Activated CD4-positive, alpha-beta memory T cell treated with anti-CD3 and anti-CD28 coated beads, Interleukin-2, amount 10 ng/mL, durations not matched to agents 7 days and 5 days (primary cell): ENCODE results near the gene KIF22. TPM values are rescaled to one million over a fixed set of nuclear protein-coding genes. Genes with fewer than 3 reads are reported as not detected.

Experiments used
- CTCF ChIA-PET: fragments of 350-600 bp; sonication (Branson Sonifier 250); formaldehyde crosslinking; loops from one replicate; lab custom pipeline; 2021; ENCODE audit warnings: antibody characterized with exemption, inconsistent platforms; lab: Charles Lee
- POLR2A ChIA-PET: fragments of 350-600 bp; sonication (Branson Sonifier 250); formaldehyde crosslinking; loops from one replicate; lab custom pipeline; 2021; ENCODE audit warnings: antibody characterized with exemption; lab: Charles Lee
- DNase-seq: peaks from one replicate; pipeline ENCODE4 v3.0.0-alpha.2; 2020
- H3K27ac Mint-ChIP-seq: one replicate; pipeline ENCODE4 v1.8.0; 2021; ENCODE audit warnings: mild to moderate bottlenecking, mixed read lengths
- H3K27me3 Mint-ChIP-seq: one replicate; pipeline ENCODE4 v1.8.0; 2021; ENCODE audit warnings: mixed read lengths
- H3K36me3 Mint-ChIP-seq: one replicate; pipeline ENCODE4 v1.8.0; 2021; ENCODE audit warnings: low read depth, mixed read lengths
- H3K4me1 Mint-ChIP-seq: one replicate; pipeline ENCODE4 v1.8.0; 2021; ENCODE audit warnings: mixed read lengths
- H3K4me3 Mint-ChIP-seq: one replicate; pipeline ENCODE4 v1.8.0; 2021; ENCODE audit warnings: mild to moderate bottlenecking, mixed read lengths
- H3K9me3 Mint-ChIP-seq: one replicate; pipeline ENCODE4 v1.8.0; 2021; ENCODE audit warnings: mixed read lengths
- total RNA-seq, 2 experiments: library from RNA; stranded (reverse); gene quantifications; one replicate each; pipeline ENCODE4 v1.2.3, GENCODE V29; 2021

KIF22 gene
- total RNA-seq, 2 experiments from 2014 or later = 187 to 192 TPM

DNA sequence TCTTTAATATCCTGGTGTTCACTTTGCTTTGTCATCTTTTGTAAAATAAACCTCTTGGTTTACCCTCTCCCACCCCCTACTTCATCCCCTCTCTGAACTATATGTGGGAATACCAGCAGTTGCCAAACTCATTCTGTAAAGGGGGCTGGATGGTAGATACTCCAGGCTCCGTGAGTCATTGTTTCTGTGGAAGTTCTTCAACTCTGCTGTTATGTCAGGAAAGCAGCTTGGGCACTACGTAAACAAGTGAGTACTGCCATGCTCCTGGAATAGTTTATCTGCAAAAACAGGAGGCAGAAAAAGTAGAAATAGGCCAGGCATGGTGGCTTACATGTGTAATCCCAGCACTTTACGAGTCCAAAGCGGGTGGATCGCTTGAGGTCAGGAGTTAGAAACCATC is 47.3 kb downstream of the KIF22 start:
- POLR2A ChIA-PET = no interaction called here
- no peaks in the 10 kb centered on the region for H3K27me3 Mint-ChIP-seq

GRCh38 chr16:29839822-29840221 is 49.3 kb downstream of the KIF22 start:
- ChIA-PET POLR2A (interaction anchor here (1.0 kb wide), 1 partner anchor 11 kb away, joined by 3 read pairs; no protein-coding TSS in a partner anchor), CTCF (interaction anchor here (0.7 to 2.7 kb wide), 2 partner anchors 9 to 1480 kb away, joined by 3 to 9 read pairs; no protein-coding TSS in a partner anchor)
- Mint-ChIP-seq H3K9me3 (no peaks in the 10 kb centered on the region), H3K36me3 (peaks cover 62% of the 10 kb centered on the region), H3K4me3 (no peak overlapping the region), H3K27me3 (no peaks in the 10 kb centered on the region), H3K27ac (no peak overlapping the region), H3K4me1 (no peaks in the 10 kb centered on the region)
- DNase-seq = no peak

More for the DNA sequence above, 47.3 kb downstream of the KIF22 start:
- no peaks in the 10 kb centered on the region for H3K9me3 Mint-ChIP-seq
- H3K27ac Mint-ChIP-seq = no peak overlapping the region
- no peak for DNase-seq
- CTCF ChIA-PET = interaction anchor here (2.7 kb wide), 1 partner anchor 11 kb away, joined by 9 read pairs; no protein-coding TSS in a partner anchor
- H3K4me3 Mint-ChIP-seq = no peak overlapping the region
- H3K36me3 Mint-ChIP-seq = peaks cover 65% of the 10 kb centered on the region
- no peaks in the 10 kb centered on the region for H3K4me1 Mint-ChIP-seq

DNA sequence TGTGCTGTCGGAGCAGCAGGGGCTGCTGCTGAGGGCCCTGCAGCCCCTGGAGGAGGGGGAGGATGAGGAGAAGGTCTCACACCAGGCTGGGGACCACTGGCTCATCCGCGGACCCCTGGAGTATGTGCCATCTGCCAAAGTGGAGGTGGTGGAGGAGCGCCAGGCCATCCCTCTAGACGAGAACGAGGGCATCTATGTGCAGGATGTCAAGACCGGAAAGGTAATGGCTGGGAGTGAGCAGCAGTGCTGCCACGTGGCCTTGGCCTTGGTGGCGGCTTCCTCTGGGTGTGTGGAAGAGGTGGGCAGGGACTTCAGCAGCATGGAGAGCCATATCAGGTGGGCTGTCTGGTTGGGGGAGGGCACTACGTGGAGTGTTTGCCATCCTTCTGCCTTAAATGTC is 49.7 kb downstream of the KIF22 start:
- POLR2A ChIA-PET = no interaction called here
- Mint-ChIP-seq H3K36me3 (peaks cover 65% of the 10 kb centered on the region), H3K4me1 (no peaks in the 10 kb centered on the region), H3K4me3 (no peak overlapping the region), H3K9me3 (no peaks in the 10 kb centered on the region), H3K27me3 (no peaks in the 10 kb centered on the region), H3K27ac (no peak overlapping the region)
- CTCF ChIA-PET = interaction anchor here (0.7 to 2.7 kb wide), 2 partner anchors 8 to 1480 kb away, joined by 3 to 9 read pairs; no protein-coding TSS in a partner anchor
- DNase-seq = no peak

DNA sequence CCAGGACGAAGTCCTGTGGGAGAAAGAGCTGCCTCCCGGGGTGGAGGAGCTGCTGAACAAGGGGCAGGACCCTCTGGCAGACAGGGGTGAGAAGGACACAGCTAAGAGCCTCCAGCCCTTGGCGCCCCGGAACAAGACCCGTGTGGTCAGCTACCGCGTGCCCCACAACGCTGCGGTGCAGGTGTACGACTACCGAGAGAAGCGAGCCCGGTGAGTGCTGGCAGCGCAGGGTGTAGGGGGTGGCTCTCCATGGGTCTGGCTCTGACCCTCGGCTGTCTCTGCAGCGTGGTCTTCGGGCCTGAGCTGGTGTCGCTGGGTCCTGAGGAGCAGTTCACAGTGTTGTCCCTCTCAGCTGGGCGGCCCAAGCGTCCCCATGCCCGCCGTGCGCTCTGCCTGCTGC is 51.1 kb downstream of the KIF22 start:
- POLR2A ChIA-PET = interaction anchor here (0.8 kb wide), 1 partner anchor 30 kb away, joined by 3 read pairs; no protein-coding TSS in a partner anchor

GRCh38 chr16:29842732-29843346 is 52.3 kb downstream of the KIF22 start:
- no peak for DNase-seq
- Mint-ChIP-seq H3K36me3 (peaks cover 61% of the 10 kb centered on the region), H3K4me1 (peaks cover 4% of the 10 kb centered on the region), H3K4me3 (no peak overlapping the region), H3K9me3 (no peaks in the 10 kb centered on the region), H3K27me3 (no peaks in the 10 kb centered on the region), H3K27ac (no peak overlapping the region)
- ChIA-PET CTCF (interaction anchor here (0.5 to 0.9 kb wide), 2 partner anchors 17 to 141 kb away, joined by 3 read pairs; no protein-coding TSS in a partner anchor), POLR2A (interaction anchor here (0.7 to 1.9 kb wide), 4 partner anchors 22 to 152 kb away, joined by 3 to 7 read pairs (median 4); partner anchors contain the start of gene MVP)

More for the DNA sequence above, 51.1 kb downstream of the KIF22 start:
- CTCF ChIA-PET = no interaction called here
- Mint-ChIP-seq H3K4me3 (no peak overlapping the region), H3K27ac (no peak overlapping the region), H3K4me1 (no peaks in the 10 kb centered on the region), H3K9me3 (no peaks in the 10 kb centered on the region), H3K27me3 (no peaks in the 10 kb centered on the region), H3K36me3 (peaks cover 64% of the 10 kb centered on the region)
- DNase-seq = no peak

- H3K27ac Mint-ChIP-seq = no peak overlapping the region
- no peaks in the 10 kb centered on the region for H3K9me3 Mint-ChIP-seq
- no peak for DNase-seq
- CTCF ChIA-PET = interaction anchor here (1.9 kb wide), 1 partner anchor 143 kb away, joined by 4 read pairs; no protein-coding TSS in a partner anchor
- H3K27me3 Mint-ChIP-seq = no peaks in the 10 kb centered on the region
- no peak overlapping the region for H3K4me3 Mint-ChIP-seq
- POLR2A ChIA-PET = interaction anchor here (0.7 to 1.9 kb wide), 4 partner anchors 23 to 153 kb away, joined by 3 to 7 read pairs (median 4); no protein-coding TSS in a partner anchor
- peaks cover 69% of the 10 kb centered on the region for H3K36me3 Mint-ChIP-seq
- H3K4me1 Mint-ChIP-seq = peaks cover 10% of the 10 kb centered on the region
Observed at GRCh38 chr16:29843931-29844330, 53.4 kb downstream of the KIF22 start.

- Mint-ChIP-seq H3K4me3 (no peak overlapping the region), H3K36me3 (peaks cover 64% of the 10 kb centered on the region), H3K4me1 (peaks cover 10% of the 10 kb centered on the region), H3K27ac (no peak overlapping the region), H3K27me3 (no peaks in the 10 kb centered on the region), H3K9me3 (no peaks in the 10 kb centered on the region)
- DNase-seq = no peak
- ChIA-PET CTCF (interaction anchor here (1.9 kb wide), 1 partner anchor 144 kb away, joined by 4 read pairs; no protein-coding TSS in a partner anchor), POLR2A (interaction anchor here (1.1 to 3.9 kb wide), 3 partner anchors 17 to 36 kb away, joined by 3 to 15 read pairs (median 3); no protein-coding TSS in a partner anchor)
Observed at GRCh38 chr16:29844575-29845331, 54.2 kb downstream of the KIF22 start.

GRCh38 chr16:29845656-29846055 is 55.1 kb downstream of the KIF22 start:
- H3K36me3 Mint-ChIP-seq = peaks cover 62% of the 10 kb centered on the region

GRCh38 chr16:29848420-29849297 is 58.1 kb downstream of the KIF22 start:
- peak; percentile 85 for DNase-seq
- peaks cover 10% of the 10 kb centered on the region for H3K4me1 Mint-ChIP-seq

More at GRCh38 chr16:29845656-29846055, 55.1 kb downstream of the KIF22 start:
- CTCF ChIA-PET = no interaction called here
- Mint-ChIP-seq H3K4me1 (peaks cover 10% of the 10 kb centered on the region), H3K27ac (no peak overlapping the region), H3K9me3 (no peaks in the 10 kb centered on the region), H3K27me3 (no peaks in the 10 kb centered on the region), H3K4me3 (no peak overlapping the region)
- no peak for DNase-seq
- POLR2A ChIA-PET = interaction anchor here (1.1 to 4.0 kb wide), 3 partner anchors 18 to 145 kb away, joined by 3 to 33 read pairs (median 15); no protein-coding TSS in a partner anchor

DNA sequence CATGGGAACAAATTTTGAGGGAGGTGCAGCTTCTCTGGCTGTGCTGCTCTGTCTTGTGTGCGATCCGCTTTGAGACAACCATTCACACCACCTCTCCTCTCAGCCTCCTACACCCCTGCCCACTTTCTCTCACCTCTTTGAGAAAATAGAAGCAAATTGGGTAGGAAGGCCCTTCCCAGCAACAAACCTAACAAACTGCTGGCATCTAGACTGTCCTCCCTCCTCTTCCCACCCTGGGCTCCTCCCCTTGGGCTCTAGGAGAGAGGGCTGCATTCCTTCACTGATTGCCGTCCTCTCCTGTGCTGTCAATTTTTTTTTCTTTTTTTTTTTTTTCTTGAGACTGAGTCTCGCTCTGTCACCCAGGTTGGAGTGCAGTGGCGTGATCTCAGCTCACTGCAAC is 59.0 kb downstream of the KIF22 start:
- ChIA-PET POLR2A (interaction anchor here (1.7 to 4.0 kb wide), 4 partner anchors 33 to 148 kb away, joined by 4 to 33 read pairs (median 20); partner anchors contain the start of genes MAZ, PAGR1 and TMEM219), CTCF (interaction anchor here (0.5 to 4.0 kb wide), 15 partner anchors 9 to 162 kb away, joined by 3 to 86 read pairs (median 8); partner anchors contain the start of genes KCTD13, MVP, PAGR1 and TAOK2)
- Mint-ChIP-seq H3K9me3 (no peaks in the 10 kb centered on the region), H3K27me3 (no peaks in the 10 kb centered on the region), H3K36me3 (peaks cover 47% of the 10 kb centered on the region), H3K4me1 (peaks cover 10% of the 10 kb centered on the region), H3K27ac (no peak overlapping the region), H3K4me3 (no peak overlapping the region)
- no peak for DNase-seq

More at GRCh38 chr16:29848420-29849297, 58.1 kb downstream of the KIF22 start:
- Mint-ChIP-seq H3K27ac (peak overlapping the region; percentile 63), H3K27me3 (no peaks in the 10 kb centered on the region), H3K4me3 (no peak overlapping the region), H3K36me3 (peaks cover 51% of the 10 kb centered on the region), H3K9me3 (no peaks in the 10 kb centered on the region)
- ChIA-PET POLR2A (interaction anchor here (0.7 to 4.0 kb wide), 15 partner anchors 9 to 183 kb away, joined by 3 to 33 read pairs (median 4); partner anchors contain the start of genes HIRIP3, KIF22, MAZ and MVP), CTCF (interaction anchor here (0.6 to 4.0 kb wide), 41 partner anchors 9 to 237 kb away, joined by 3 to 86 read pairs (median 5); partner anchors contain the start of genes ALDOA, C16orf54, CDIPT and KCTD13)

DNA sequence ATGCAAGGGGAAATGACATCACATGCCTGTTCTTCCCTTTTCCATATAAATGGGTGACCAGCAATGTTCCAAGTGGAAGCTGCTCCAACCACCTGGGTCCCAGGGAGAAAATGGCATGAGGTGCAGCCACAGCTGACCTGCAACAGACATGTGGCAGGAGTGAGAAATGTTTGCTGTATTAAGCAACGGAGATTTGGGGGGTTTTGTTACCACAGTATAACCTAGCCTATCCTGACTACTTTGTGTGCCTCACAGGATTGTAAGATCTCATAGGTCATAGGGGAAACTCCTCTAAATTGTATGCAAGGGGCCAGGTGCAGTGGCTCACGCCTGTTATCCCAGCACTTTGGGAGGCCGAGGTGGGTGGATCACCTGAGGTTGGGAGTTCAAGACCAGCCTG is 60.4 kb downstream of the KIF22 start:
- H3K4me3 Mint-ChIP-seq = no peak overlapping the region
- CTCF ChIA-PET = interaction anchor here (0.7 to 0.8 kb wide), 3 partner anchors 43 to 150 kb away, joined by 3 read pairs; no protein-coding TSS in a partner anchor
- peaks cover 33% of the 10 kb centered on the region for H3K36me3 Mint-ChIP-seq
- no peak for DNase-seq
- H3K4me1 Mint-ChIP-seq = peaks cover 10% of the 10 kb centered on the region
- POLR2A ChIA-PET = interaction anchor here (1.0 kb wide), 1 partner anchor 12 kb away, joined by 3 read pairs; no protein-coding TSS in a partner anchor
- H3K27me3 Mint-ChIP-seq = no peaks in the 10 kb centered on the region
- H3K9me3 Mint-ChIP-seq = no peaks in the 10 kb centered on the region
- H3K27ac Mint-ChIP-seq = no peak overlapping the region
